ENCODE results near the gene LRRC46. TPM values are rescaled to one million over a fixed set of nuclear protein-coding genes. Genes with fewer than 3 reads are reported as not detected.
A peak's percentile ranks its signal among the peaks of the same experiment; 100 is the strongest.

LRRC46 gene
- total and polyA plus RNA-seq, 9 of the 15 experiments (the other 6 are each of a cell fraction or from before 2014, with no cell fraction given), result 0.39 to 1.4 (median 0.53) TPM; not detected in 1

DNA sequence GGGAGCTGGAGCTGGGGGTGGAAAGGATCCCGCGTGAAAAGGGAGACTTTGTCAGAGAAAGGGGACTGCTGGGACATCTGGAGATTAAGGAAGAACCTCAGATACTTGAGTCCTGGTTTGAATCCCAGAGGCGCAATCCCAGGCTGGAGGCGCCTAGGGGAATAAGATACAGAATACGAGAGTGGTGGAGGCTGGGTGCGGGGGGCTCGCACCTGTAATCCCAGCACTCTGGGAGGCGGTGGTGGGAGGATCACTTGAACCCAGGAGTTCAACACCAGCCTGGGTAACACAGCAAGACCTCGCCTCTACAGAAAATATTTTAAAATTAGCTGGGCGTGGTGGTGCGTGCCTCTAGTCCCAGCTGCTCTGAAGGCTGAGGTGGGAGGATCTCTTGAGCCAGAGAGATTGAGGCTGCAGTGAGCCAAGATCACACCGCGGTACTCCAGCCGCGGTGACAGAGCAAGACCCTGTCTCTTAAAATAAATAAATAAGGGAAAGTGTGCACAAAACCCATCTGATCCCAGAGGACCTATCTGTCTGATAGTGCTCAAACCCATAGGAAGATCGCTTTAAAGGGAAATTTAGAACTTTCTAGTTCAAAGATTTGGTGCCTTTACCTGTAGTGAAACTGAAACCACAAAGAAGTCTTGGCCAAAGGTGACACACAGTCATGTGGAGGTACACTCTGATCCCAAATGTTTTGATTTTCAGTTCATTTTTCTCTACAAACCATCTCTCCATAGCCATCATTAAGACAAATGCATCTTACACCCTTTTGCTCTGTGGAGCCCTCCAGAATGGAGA is 10.2 kb downstream of the LRRC46 start (continued):
- no peak for TF ChIP-seq CREB3 (tag; conservative IDR thresholded peaks at IDR 0.05; ENCODE audit: low read depth)
- no peak for TF ChIP-seq ZNF830 (CRISPR knock-in tag; IDR thresholded peaks at IDR 0.05)
- no peak; the same call in 1 of the 2 replicates for TF ChIP-seq ZNF511 (CRISPR knock-in tag; IDR thresholded peaks at IDR 0.05)
- TF ChIP-seq TRIM28 (IDR thresholded peaks at IDR 0.05), result no peak
- no peak for TF ChIP-seq ZNF699 (CRISPR knock-in tag; IDR thresholded peaks at IDR 0.05; ENCODE audit: insufficient replicate concordance)
- TF ChIP-seq SMARCE1 (IDR thresholded peaks at IDR 0.05), result no peak
- TF ChIP-seq, protein P1, sequence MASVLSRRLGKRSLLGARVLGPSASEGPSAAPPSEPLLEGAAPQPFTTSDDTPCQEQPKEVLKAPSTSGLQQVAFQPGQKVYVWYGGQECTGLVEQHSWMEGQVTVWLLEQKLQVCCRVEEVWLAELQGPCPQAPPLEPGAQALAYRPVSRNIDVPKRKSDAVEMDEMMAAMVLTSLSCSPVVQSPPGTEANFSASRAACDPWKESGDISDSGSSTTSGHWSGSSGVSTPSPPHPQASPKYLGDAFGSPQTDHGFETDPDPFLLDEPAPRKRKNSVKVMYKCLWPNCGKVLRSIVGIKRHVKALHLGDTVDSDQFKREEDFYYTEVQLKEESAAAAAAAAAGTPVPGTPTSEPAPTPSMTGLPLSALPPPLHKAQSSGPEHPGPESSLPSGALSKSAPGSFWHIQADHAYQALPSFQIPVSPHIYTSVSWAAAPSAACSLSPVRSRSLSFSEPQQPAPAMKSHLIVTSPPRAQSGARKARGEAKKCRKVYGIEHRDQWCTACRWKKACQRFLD (CRISPR knock-in tag; IDR thresholded peaks at IDR 0.05), result 0 out of 2 replicates have a peak, but pooled peaks have one; percentile 29
- no peak for TF ChIP-seq ZBTB1 (CRISPR knock-in tag; IDR thresholded peaks at IDR 0.05; ENCODE audit: borderline replicate concordance, low read depth)
- TF ChIP-seq CCAR2 (IDR thresholded peaks at IDR 0.05; ENCODE audit: low read depth, low read length), result no peak
- TF ChIP-seq ZNF592 (IDR thresholded peaks at IDR 0.05), result 0 out of 2 replicates have a peak, but pooled peaks have one; percentile 12
- no peak for TF ChIP-seq SIX5 (IDR thresholded peaks at IDR 0.05; ENCODE audit: borderline replicate concordance in 1 of 2, insufficient read depth in 1 of 2, low read depth in 1 of 2, low read length in 2 of 2)
- TF ChIP-seq ETV1 (tag; conservative IDR thresholded peaks at IDR 0.05; ENCODE audit: low read depth), result no peak
- TF ChIP-seq KDM2B (CRISPR knock-in tag; IDR thresholded peaks at IDR 0.05), result no peak
- no peak for TF ChIP-seq PURB (CRISPR knock-in tag; IDR thresholded peaks at IDR 0.05; ENCODE audit: low read depth)
- TF ChIP-seq MAFK (IDR thresholded peaks at IDR 0.05; ENCODE audit: low read length), result no peak
- TF ChIP-seq EHMT2 (IDR thresholded peaks at IDR 0.05), result no peak
- TF ChIP-seq EP300 (IDR thresholded peaks at IDR 0.05; ENCODE audit: low read length), result no peak
- TF ChIP-seq TOE1 (IDR thresholded peaks at IDR 0.05; ENCODE audit: borderline replicate concordance), result no peak
- 0 out of 2 replicates have a peak, but pooled peaks have one; percentile 24 for TF ChIP-seq TOE1 (CRISPR knock-in tag; IDR thresholded peaks at IDR 0.05; ENCODE audit: borderline replicate concordance, low read depth)
- TF ChIP-seq GABPA (tag; conservative IDR thresholded peaks at IDR 0.05; ENCODE audit: low read depth), result peak; percentile 62
